ENCODE data around the gene OR5AR1. TPM values are rescaled to one million over a fixed set of nuclear protein-coding genes. Genes with fewer than 3 reads are reported as not detected.

Gene OR5AR1
- total RNA-seq, 2 experiments from 2014 or later = not detected

GRCh38 chr11:56698795-56699194, 35.3 kb downstream of the OR5AR1 start, which contains the start of gene OR9G1:
TSS of gene OR9G1 (plus strand) at chr11:56699095. CDS start at chr11:56700388, 1,293 bp downstream.
- H4K20me1 ChIP-seq (ENCODE audit: insufficient read depth, low read length) = no peaks in the 10 kb centered on the region
- H3K9me2 ChIP-seq (ENCODE audit: insufficient read depth, low read length) = no peaks in the 10 kb centered on the region
- TF ChIP-seq CTCF (conservative IDR thresholded peaks at IDR 0.05; ENCODE audit: low read length) (no peak), EZH2phosphoT487 (IDR thresholded peaks at IDR 0.05; ENCODE audit: borderline replicate concordance, low read depth, low read length) (no peak)
- no peak within 1 kb of the TSS for H2AFZ ChIP-seq (ENCODE audit: low read length)
- H3K4me1 ChIP-seq (ENCODE audit: insufficient read depth, low read length, poor library complexity, severe bottlenecking) = no peaks in the 10 kb centered on the region
- no peaks in the 10 kb centered on the region for H3K79me2 ChIP-seq (ENCODE audit: insufficient read depth, low read depth, low read length)
- no peaks in the 10 kb centered on the region for H3K36me3 ChIP-seq (ENCODE audit: insufficient read depth, low read length)
- H3K27ac ChIP-seq (ENCODE audit: low read depth, low read length, poor library complexity, severe bottlenecking) = no peak within 1 kb of the TSS
- no peak for DNase-seq (ENCODE audit: low spot score)
- ChIA-PET POLR2A (no interaction called here), CTCF (ENCODE audit: unreplicated experiment) (no interaction called here)
- no peak within 1 kb of the TSS for H3K4me2 ChIP-seq (ENCODE audit: low read length)
- BruUV-seq (replicated peaks) = no TSS peak
- H3K9me3 ChIP-seq (ENCODE audit: low read length) = no peaks in the 10 kb centered on the region
- H3K4me3 ChIP-seq (ENCODE audit: low read depth, low read length, poor library complexity, severe bottlenecking) = no peak within 1 kb of the TSS
- intact Hi-C loops (cut with micrococcal nuclease; ENCODE audit: unreplicated experiment) = no loop called here

GRCh38 chr11:56700242-56700913, 36.9 kb downstream of the OR5AR1 start:
- ChIA-PET POLR2A (no interaction called here), CTCF (ENCODE audit: unreplicated experiment) (no interaction called here)
- H3K9me3 ChIP-seq (ENCODE audit: low read length) = no peaks in the 10 kb centered on the region
- H3K4me2 ChIP-seq (ENCODE audit: low read length) = no peak overlapping the region
- H3K4me3 ChIP-seq (ENCODE audit: low read depth, low read length, poor library complexity, severe bottlenecking) = no peak overlapping the region
- H3K79me2 ChIP-seq (ENCODE audit: insufficient read depth, low read depth, low read length) = no peaks in the 10 kb centered on the region
- DNase-seq (ENCODE audit: low spot score) = no peak
- no peak overlapping the region for H3K27ac ChIP-seq (ENCODE audit: low read depth, low read length, poor library complexity, severe bottlenecking)
- intact Hi-C loops (cut with micrococcal nuclease; ENCODE audit: unreplicated experiment) = no loop called here
- no peaks in the 10 kb centered on the region for H4K20me1 ChIP-seq (ENCODE audit: insufficient read depth, low read length)
- no peaks in the 10 kb centered on the region for H3K9me2 ChIP-seq (ENCODE audit: insufficient read depth, low read length)
- TF ChIP-seq CTCF (conservative IDR thresholded peaks at IDR 0.05; ENCODE audit: low read length) (no peak), EZH2phosphoT487 (IDR thresholded peaks at IDR 0.05; ENCODE audit: borderline replicate concordance, low read depth, low read length) (no peak)
- H3K4me1 ChIP-seq (ENCODE audit: insufficient read depth, low read length, poor library complexity, severe bottlenecking) = no peaks in the 10 kb centered on the region
- no TSS peak for BruUV-seq (replicated peaks)
- H3K36me3 ChIP-seq (ENCODE audit: insufficient read depth, low read length) = no peaks in the 10 kb centered on the region
- H2AFZ ChIP-seq (ENCODE audit: low read length) = no peak overlapping the region

GRCh38 chr11:56700914-56701485, 37.5 kb downstream of the OR5AR1 start:
- no peaks in the 10 kb centered on the region for H4K20me1 ChIP-seq (ENCODE audit: insufficient read depth, low read length)
- ChIA-PET POLR2A (no interaction called here), CTCF (ENCODE audit: unreplicated experiment) (no interaction called here)
- H3K9me3 ChIP-seq (ENCODE audit: low read length) = no peaks in the 10 kb centered on the region
- H3K36me3 ChIP-seq (ENCODE audit: insufficient read depth, low read length) = no peaks in the 10 kb centered on the region
- no peak overlapping the region for H3K4me3 ChIP-seq (ENCODE audit: low read depth, low read length, poor library complexity, severe bottlenecking)
- no peaks in the 10 kb centered on the region for H3K4me1 ChIP-seq (ENCODE audit: insufficient read depth, low read length, poor library complexity, severe bottlenecking)
- H3K27ac ChIP-seq (ENCODE audit: low read depth, low read length, poor library complexity, severe bottlenecking) = no peak overlapping the region
- H3K79me2 ChIP-seq (ENCODE audit: insufficient read depth, low read depth, low read length) = no peaks in the 10 kb centered on the region
- no TSS peak for BruUV-seq (replicated peaks)
- no peaks in the 10 kb centered on the region for H3K9me2 ChIP-seq (ENCODE audit: insufficient read depth, low read length)
- intact Hi-C loops (cut with micrococcal nuclease; ENCODE audit: unreplicated experiment) = no loop called here
- DNase-seq (ENCODE audit: low spot score) = no peak
- H2AFZ ChIP-seq (ENCODE audit: low read length) = no peak overlapping the region
- TF ChIP-seq CTCF (conservative IDR thresholded peaks at IDR 0.05; ENCODE audit: low read length) (no peak), EZH2phosphoT487 (IDR thresholded peaks at IDR 0.05; ENCODE audit: borderline replicate concordance, low read depth, low read length) (no peak)
- H3K4me2 ChIP-seq (ENCODE audit: low read length) = no peak overlapping the region

All from OCI-LY7 (cell line).